ENCODE data around the gene NUP50. TPM values are rescaled to one million over a fixed set of nuclear protein-coding genes. Genes with fewer than 3 reads are reported as not detected.
A peak's percentile ranks its signal among the peaks of the same experiment; 100 is the strongest.

NUP50 gene
- total and polyA plus RNA-seq, 8 donors, result 14.6 to 443 (median 113) TPM

DNA sequence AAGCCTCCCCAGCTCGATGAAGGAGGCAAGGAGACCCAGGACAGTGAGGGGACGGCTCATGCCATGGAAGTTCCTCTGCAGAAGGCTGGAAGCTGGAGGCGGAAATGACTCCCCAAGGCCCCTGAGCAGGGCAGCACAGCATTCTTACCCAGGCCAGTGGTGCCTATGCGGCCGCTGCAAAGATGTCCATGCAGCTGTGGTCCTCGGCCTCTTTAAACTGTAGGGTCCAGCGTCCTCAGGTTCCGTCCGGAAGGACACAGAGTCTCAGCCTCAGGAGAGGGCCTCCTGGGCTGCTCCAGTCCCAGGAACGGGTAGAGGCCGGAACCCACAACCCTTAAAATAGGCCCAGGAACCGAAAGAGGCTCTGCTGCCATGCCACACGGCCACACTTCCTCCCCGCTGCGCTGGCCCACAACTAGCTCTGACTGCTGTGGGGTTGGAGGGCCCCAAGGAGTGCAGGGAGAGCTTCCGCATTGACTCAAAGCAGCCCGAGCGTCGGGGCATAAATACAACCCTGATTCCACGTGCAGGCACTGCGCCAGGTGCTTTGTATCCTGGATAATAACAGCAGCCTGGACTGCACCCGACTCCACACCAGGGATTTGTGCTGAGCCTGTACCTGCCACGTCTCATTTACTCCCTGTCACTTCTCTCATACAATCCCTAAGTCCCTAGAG is 71.5 kb downstream of the NUP50 start:
- peaks cover 0 to 34% (median 9%) of the 10 kb centered on the region in 4 donors for H3K36me3 ChIP-seq
- H3K4me1 ChIP-seq, result peaks cover 14 to 57% (median 31%) of the 10 kb centered on the region in 4 donors
- WGBS, 5 donors, result 69 to 84% (median 80%) methylated on average over 14 to 23 of the region's 23 CpGs
- H3K9me3 ChIP-seq, result no peaks in the 10 kb centered on the region
- no peak overlapping the region for H3K4me3 ChIP-seq
- intact Hi-C loops (cut with DNase I; ENCODE audit: low total_unique reads), result no loop called here
- DNase-seq, result peak; percentile 43 to 56
- no peak for TF ChIP-seq POLR2A (IDR thresholded peaks at IDR 0.05)
- no peak for TF ChIP-seq POLR2AphosphoS5 (IDR thresholded peaks at IDR 0.05)
- no peak for TF ChIP-seq EP300 (IDR thresholded peaks at IDR 0.05)
- TF ChIP-seq, protein P1, sequence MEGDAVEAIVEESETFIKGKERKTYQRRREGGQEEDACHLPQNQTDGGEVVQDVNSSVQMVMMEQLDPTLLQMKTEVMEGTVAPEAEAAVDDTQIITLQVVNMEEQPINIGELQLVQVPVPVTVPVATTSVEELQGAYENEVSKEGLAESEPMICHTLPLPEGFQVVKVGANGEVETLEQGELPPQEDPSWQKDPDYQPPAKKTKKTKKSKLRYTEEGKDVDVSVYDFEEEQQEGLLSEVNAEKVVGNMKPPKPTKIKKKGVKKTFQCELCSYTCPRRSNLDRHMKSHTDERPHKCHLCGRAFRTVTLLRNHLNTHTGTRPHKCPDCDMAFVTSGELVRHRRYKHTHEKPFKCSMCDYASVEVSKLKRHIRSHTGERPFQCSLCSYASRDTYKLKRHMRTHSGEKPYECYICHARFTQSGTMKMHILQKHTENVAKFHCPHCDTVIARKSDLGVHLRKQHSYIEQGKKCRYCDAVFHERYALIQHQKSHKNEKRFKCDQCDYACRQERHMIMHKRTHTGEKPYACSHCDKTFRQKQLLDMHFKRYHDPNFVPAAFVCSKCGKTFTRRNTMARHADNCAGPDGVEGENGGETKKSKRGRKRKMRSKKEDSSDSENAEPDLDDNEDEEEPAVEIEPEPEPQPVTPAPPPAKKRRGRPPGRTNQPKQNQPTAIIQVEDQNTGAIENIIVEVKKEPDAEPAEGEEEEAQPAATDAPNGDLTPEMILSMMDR (IDR thresholded peaks at IDR 0.05), result no peak
- no peaks in the 10 kb centered on the region for H3K27me3 ChIP-seq
- H3K27ac ChIP-seq, result peak overlapping the region in 2 of 5 donors; percentile 57 to 58

DNA sequence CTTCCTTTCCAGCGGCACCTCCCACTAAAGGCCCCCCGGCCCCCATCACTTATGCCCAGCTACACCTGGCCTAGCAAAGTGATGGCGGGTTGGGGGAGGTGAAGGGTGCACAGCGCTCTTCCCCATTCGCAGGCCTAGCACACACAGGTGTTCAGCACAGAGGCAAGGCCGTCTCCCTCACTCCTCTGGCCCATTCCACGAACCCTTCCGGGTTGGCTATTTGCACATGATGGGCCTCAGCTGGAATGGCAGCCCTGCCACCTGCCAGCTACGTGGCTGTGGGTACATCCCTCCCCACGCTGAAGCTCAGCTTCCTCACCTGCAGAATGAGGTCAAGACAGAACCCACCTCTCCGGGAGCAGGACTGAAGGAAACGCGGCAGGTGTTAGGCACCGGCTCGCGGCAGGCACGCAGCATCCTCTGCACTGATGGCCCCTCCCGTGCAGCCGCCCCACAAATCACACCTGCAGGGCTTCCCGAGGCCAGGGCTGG is 72.2 kb downstream of the NUP50 start:
- WGBS, 5 donors, result 81 to 92% (median 87%) methylated on average over 12 to 20 of the region's 20 CpGs
- Histone ChIP-seq H3K4me1 (peaks cover 15 to 59% (median 34%) of the 10 kb centered on the region in 4 donors), H3K27me3 (no peaks in the 10 kb centered on the region), H3K4me3 (peak overlapping the region in 1 of 4 donors; percentile 1), H3K36me3 (peaks cover 0 to 34% (median 9%) of the 10 kb centered on the region in 4 donors), H3K27ac (peak overlapping the region in 2 of 5 donors; percentile 57 to 58), H3K9me3 (no peaks in the 10 kb centered on the region)
- peak in 1 of 2 donors; percentile 42 for DNase-seq
- TF ChIP-seq POLR2A (IDR thresholded peaks at IDR 0.05) (no peak), POLR2AphosphoS5 (IDR thresholded peaks at IDR 0.05) (no peak), EP300 (IDR thresholded peaks at IDR 0.05) (no peak)
- TF ChIP-seq, protein P1 (IDR thresholded peaks at IDR 0.05), result no peak
- intact Hi-C loops (cut with DNase I; ENCODE audit: low total_unique reads), result no loop called here

DNA sequence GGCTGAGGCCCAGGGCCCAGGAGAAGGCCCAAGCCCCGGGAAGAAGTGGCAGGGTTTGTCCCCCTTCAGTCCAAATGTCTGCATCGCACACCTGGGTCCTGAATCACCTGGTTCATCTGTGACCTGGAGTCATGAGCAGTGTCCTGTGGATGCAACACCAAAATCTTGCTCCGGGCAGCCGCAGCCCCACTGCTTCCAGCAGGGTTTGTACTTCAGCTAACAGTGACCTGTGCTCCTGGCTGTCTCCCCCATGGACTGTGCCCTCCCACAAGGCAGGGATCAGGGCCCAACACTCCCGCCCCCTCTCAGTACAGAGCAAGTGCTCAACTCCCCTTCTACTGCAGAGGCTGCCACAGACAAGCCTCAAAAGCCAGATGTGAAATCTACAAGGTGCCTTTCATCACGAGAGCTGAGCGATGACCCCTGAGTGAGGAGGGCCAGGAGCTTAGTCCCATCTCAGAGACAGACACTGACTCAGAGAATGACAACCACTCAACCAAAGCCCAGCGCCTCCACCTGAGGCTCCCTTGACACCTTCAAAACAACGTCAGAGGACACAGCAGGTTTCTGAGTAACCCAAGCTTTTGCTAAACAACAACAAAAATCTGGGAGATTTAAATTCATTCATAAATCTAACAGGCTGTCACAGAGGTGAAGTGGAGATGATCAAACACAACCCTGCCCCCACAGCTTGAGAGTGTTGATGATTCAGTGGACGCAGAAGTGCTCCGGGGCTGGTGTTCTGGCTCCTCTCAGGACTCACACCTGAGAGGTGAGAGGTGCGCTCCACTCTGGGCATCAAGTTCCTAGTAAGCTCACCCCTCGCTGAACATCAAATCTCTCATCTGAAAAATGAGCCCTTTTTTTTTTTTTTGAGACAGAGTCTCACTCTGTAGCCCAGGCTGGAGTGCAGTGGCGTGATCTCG is 73.6 kb downstream of the NUP50 start:
- 91 to 95% (median 93%) methylated on average over 14 to 15 of the region's 15 CpGs for WGBS, 5 donors
- Histone ChIP-seq H3K36me3 (peaks cover 0 to 34% (median 9%) of the 10 kb centered on the region in 4 donors), H3K4me1 (peaks cover 20 to 71% (median 41%) of the 10 kb centered on the region in 4 donors), H3K27me3 (no peaks in the 10 kb centered on the region), H3K4me3 (no peak overlapping the region), H3K27ac (no peak overlapping the region), H3K9me3 (no peaks in the 10 kb centered on the region)
- TF ChIP-seq, protein P1 (IDR thresholded peaks at IDR 0.05), result no peak
- TF ChIP-seq EP300 (IDR thresholded peaks at IDR 0.05) (no peak), POLR2AphosphoS5 (IDR thresholded peaks at IDR 0.05) (no peak), POLR2A (IDR thresholded peaks at IDR 0.05) (no peak)
- no peak for DNase-seq
- intact Hi-C loops (cut with DNase I; ENCODE audit: low total_unique reads), result no loop called here

Small RNA genes lying within 50 kb of the gene (small RNA-seq; reads per million reads assigned to genes)
- gene MIR1249, result 0.38 to 3.2 (median 1.2) reads per million in 4 donors

Other genes with a start within 250 kb of the NUP50 start
- gene PHF21B, start 153.9 kb upstream of the NUP50 start, total RNA-seq, result under 1 TPM in 1 of 5 donors, not detected in 4; 0.37 TPM
- gene PHF21B, start 153.9 kb upstream of the NUP50 start, polyA plus RNA-seq, result under 1 TPM; 0.12 to 0.45 (median 0.15) TPM
- 10 to 100 TPM in 4 of 5 donors, 1 to 10 TPM in 1; 7.1 to 42.3 (median 11.3) TPM for gene KIAA0930, start 77.0 kb downstream of the NUP50 start, total RNA-seq
- 10 to 100 TPM; 21.7 to 26.6 (median 25.2) TPM for gene KIAA0930, start 77.0 kb downstream of the NUP50 start, polyA plus RNA-seq
- gene UPK3A, start 121.0 kb downstream of the NUP50 start, total RNA-seq, result 1 to 10 TPM in 1 of 5 donors, not detected in 4; 1.3 TPM
- gene UPK3A, start 121.0 kb downstream of the NUP50 start, polyA plus RNA-seq, result under 1 TPM in 2 of 3 donors, not detected in 1; 0.10 to 0.76 TPM
- gene FAM118A, start 146.0 kb downstream of the NUP50 start, total RNA-seq, result 100 to 1,000 TPM in 2 of 5 donors, 10 to 100 TPM in 3; 13.8 to 747 (median 93.7) TPM
- gene FAM118A, start 146.0 kb downstream of the NUP50 start, polyA plus RNA-seq, result 10 to 100 TPM; 12.0 to 29.8 (median 13.4) TPM
- gene SMC1B, start 249.7 kb downstream of the NUP50 start, total RNA-seq, result not detected
- gene SMC1B, start 249.7 kb downstream of the NUP50 start, polyA plus RNA-seq, result under 1 TPM in 1 of 3 donors, not detected in 2; 0.05 TPM
- 10 to 100 TPM in 1 of 5 donors, 1 to 10 TPM in 1, under 1 TPM in 2, not detected in 1; 0.45 to 13.0 (median 2.9) TPM for gene RIBC2, start 249.8 kb downstream of the NUP50 start, total RNA-seq
- under 1 TPM; 0.56 to 0.88 (median 0.76) TPM for gene RIBC2, start 249.8 kb downstream of the NUP50 start, polyA plus RNA-seq